Stimulated activated CD4-positive, alpha-beta T cell treated with anti-CD3 and anti-CD28 coated beads, TNF-alpha, amount 100 ng/mL, for 1 hour (primary cell): ENCODE data around the gene DHDH.
"Not testable (repeated sequence)": the region's sequence is repeated elsewhere in the genome, so short reads cannot be mapped to it uniquely, and the experiment has no call there.

Source experiments
- DNase-seq, 3 donors: peaks; one replicate each; pipeline ENCODE4 v3.0.0-alpha.2; 2020; ENCODE audit warnings: low read depth in 3 of 3, low spot score in 1 of 3

Gene DHDH

DNA sequence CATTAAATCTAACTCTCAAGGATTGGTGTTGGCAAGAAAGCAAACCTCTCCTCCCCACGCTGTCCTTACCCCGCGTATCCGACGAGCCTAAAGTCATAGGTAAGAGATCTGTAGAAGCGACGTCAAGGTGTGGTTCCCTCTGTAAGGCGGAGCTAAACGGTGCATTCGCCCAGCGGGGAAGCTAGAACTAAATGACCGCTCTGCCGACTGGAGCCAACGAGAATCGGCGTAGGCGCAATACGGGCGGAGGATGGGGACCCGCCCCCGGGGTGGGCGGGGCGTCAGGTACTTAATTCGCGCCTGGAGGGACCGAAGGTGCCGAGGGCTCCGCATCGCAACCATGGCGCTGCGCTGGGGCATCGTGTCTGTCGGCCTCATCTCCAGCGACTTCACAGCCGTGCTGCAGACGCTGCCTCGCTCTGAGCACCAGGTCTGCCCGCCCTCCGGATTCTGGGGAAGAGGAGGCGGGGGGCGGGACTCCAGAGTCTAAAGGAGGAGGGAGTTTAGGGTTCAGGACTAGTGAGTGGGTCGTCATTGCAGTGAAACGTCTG is at the start of gene DHDH:
TSS of gene DHDH (plus strand) at position 318 of the 551 bp plus-strand sequence. CDS start at position 341, 23 bp downstream.
- peak; percentile 60 to 66 (median 61) for DNase-seq

GRCh38 chr19:48883726-48884125 is 49.8 kb upstream of the DHDH start:
- DNase-seq, result no peak

GRCh38 chr19:48887861-48888612 is 45.5 kb upstream of the DHDH start:
- no peak for DNase-seq

DNA sequence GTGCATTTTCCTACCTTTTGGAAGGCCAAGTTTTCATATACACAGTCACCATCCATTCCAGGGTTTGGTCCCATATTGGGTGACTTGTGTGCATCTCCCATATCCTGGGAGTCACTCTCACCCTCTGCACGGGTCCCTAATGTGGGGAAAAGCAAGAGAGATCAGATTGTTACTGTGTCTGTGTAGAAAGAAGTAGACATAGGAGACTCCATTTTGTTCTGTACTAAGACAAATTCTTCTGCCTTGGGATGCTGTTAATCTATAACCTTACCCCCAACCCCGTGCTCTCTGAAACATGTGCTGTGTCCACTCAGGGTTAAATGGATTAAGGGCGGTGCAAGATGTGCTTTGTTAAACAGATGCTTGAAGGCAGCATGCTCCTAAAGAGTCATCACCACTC is 44.0 kb upstream of the DHDH start:
- not testable (repeated sequence) for DNase-seq

- DNase-seq, result no peak
Measured at GRCh38 chr19:48890551-48890950, 42.9 kb upstream of the DHDH start.

DNA sequence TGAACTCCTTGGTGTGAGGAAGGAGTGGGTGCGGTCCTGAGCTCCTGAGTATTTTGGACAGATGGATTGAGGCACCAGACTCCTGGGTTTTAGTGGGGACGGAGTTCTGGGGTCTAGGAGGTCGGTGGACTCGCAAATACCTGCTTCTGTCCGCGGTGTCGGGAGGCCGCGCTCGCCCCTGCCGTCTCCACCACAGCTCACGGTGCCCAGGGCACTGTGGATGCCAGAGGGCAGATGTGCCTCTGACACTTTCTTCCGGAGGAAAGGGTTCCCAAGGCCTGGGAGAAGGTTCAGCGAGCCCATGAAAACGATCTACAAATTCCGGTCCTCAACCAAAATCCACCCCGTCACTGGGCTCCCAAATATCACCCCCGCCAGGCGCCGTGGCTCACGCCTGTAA is 38.3 kb upstream of the DHDH start:
- DNase-seq, result no peak

GRCh38 chr19:48896191-48896720 is 37.2 kb upstream of the DHDH start:
- DNase-seq, result peak in 1 of 3 donors; percentile 39

- no peak for DNase-seq
Measured at GRCh38 chr19:48897181-48897580, 36.3 kb upstream of the DHDH start.

GRCh38 chr19:48899386-48899749 is 34.1 kb upstream of the DHDH start:
- not testable (repeated sequence) for DNase-seq

DNA sequence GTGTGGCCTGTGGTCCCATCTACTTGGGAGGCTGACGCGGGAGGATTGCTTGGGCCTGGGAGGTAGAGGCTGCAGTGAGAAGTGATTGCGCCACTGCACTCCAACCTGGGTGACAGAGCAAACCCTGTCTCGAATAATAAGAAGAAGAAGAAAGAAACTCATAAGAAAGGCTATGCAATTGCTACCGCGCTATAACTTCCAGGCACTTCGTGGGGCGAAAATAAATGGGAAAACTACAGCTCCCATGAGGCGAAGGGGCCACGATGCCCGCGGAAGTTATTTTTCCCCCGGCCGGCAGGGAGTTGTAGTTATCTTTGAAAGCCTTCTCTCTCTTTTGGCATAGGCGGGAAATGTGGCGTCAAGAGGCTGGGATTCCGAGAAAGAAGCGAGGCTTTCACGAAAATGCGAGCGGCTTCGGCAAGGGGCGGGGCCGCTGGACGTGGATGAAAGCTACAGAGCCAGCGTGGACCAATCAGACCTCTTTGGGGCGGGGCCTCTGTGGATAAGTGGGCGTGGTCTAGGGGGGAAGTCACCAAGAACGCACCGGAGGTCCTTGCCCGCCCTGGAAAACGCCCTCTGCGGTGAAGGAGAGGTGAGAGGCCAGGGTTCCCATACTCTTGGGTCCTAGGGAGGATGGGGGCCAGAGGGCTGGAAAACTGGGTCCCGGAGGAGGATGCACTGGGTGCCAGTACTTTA is 33.6 kb upstream of the DHDH start, which contains the start of gene NUCB1:
TSS of gene NUCB1 (plus strand) at position 532 of the 696 bp plus-strand sequence. CDS start 485 bp downstream, outside the sequence.
- DNase-seq, result peak; percentile 95 to 98 (median 95)

- DNase-seq, result no peak
Measured at GRCh38 chr19:48900477-48901406, 32.8 kb upstream of the DHDH start.

DNA sequence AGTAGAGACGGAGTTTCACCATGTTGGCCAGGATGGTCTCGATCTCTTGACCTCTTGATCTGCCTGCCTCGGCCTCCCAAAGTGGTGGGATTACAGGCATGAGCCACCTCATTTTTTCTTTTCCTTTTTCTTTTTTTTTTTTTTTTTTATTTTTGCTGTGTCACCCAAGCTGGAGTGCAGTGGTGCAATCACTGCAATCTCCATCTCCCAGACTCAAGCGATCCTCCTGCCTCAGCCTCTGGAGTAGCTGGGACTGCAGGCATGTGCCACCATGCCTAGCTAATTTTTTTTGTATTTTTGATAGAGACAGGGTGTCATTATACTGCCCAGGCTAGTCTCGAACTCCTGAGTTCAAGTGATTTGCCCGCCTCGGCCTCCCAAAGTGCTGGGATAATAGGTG is 31.2 kb upstream of the DHDH start:
- DNase-seq, result not testable (repeated sequence)

DNA sequence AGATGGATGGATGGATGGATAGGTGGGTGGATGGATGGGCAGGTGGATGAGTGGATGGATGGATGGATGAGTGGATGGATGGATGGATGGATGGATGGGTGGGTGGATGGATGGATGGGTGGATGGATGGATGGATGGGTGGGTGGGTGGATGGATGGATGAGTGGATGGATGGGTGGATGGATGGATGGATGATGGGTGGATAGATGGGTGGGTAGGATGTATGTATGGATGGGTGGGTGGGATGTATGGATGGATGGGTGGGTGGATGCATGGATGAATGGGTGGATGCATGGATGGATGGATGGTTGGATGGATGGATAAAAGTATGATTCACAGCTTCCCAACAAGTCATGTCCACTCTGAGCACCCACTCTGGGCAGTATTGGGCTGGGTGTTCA is 29.7 kb upstream of the DHDH start:
- not testable (repeated sequence) for DNase-seq

DNA sequence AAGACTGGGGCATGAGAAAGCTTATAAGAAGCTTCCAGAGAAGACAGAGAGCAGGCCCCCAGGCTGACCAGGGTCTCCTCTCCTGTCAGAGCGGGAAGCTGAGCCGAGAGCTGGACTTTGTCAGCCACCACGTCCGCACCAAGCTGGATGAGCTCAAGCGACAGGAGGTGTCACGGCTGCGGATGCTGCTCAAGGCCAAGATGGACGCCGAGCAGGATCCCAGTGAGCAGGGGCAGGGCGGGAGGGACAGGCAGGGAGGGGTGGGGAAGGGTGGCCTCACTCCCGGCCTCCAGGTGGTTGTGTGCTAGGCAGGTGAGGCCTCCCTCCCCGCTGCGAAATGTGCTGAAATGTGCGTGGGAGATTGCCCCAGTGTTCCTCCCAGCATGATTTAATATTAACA is 27.8 kb upstream of the DHDH start:
- DNase-seq, result no peak

- no peak for DNase-seq
Measured at GRCh38 chr19:48906324-48906723, 27.2 kb upstream of the DHDH start.

DNA sequence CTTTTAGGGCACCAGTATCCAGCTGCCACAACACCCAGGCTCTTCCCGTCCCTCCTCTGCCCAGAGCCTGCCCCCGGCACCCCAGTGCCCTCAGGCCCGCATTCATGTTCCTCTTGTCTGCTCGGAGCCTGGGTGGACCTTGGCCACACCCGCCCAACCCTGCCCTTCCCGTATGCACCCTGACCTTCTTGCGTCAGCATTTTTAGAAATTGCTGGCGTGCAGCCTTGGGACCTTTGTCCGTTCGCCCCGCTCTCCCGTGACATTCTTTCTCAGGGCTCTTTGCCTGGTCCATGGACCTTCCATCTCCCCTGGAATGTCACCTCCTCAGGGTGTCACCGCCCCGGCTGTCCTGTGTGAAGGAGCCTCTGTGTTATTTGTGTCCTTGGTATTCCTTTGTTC is 25.8 kb upstream of the DHDH start:
- no peak for DNase-seq

GRCh38 chr19:48909424-48910077 is 23.9 kb upstream of the DHDH start:
- not testable (repeated sequence) for DNase-seq

DNA sequence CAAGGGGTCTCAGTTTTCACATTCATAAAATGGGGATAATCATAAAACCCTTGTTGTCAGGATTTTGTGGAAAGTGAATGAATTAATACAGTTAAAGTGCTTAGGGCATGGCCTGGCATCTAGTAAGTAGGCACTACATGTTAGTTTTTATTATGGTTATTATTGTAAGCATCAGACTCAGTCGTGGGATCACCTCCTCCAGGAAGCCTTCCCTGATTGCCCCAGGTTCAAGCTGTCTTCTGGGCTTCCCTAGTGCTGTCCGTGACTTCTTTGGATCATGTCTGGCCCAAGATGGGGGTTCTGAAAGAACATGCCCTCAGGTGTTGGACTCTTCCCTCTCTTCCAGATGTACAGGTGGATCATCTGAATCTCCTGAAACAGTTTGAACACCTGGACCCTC is 22.7 kb upstream of the DHDH start:
- no peak for DNase-seq

- DNase-seq, result no peak
Measured at GRCh38 chr19:48913114-48913889, 20.2 kb upstream of the DHDH start.

- DNase-seq, result no peak
Measured at GRCh38 chr19:48914181-48914580, 19.3 kb upstream of the DHDH start.
